GM04503 (cell line): ENCODE data around the gene MARK3.

ENCODE experiments used
- DNase-seq: peaks from one replicate; pipeline ENCODE4 v3.0.0-alpha.2; 2012; ENCODE audit warnings: low read depth

Gene MARK3

DNA sequence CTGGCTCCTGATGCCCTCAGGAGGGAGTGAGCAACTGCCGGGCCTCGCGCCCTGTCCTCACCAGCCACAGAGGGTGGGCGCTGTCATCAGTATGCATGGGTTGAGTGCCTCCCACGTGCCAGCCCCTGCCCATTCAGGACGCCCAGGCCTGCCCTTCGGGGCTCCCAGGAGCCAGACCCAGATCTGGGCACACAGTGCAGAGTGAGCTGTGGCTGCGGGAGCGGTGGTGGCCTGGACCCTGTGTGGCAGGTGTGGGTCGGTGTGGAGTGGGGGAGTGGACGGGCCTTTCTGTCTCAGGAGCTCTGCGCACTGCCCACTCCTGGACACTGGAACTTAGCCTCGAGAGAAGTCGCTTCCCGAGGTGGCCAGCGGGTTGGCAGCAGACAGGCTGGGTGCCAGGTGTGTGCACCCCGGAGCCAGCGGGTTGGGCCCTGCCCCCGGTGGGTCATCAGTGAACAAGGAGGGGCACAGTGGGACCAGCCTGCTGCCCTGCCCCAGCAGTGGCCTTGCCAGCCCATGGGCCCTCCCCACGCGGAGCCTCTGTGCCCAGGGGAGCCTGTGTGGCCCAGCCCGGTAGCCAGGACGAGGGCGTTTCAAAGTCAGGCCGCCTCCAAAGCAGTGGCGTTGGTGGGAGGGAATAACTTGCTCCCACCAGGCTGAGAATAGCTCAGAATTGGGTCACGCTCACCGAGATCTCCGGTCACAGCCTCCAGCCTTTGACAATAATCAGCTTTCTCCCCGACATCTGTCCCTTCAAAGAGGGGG is 153.3 kb downstream of the MARK3 start:
- DNase-seq: no peak

DNA sequence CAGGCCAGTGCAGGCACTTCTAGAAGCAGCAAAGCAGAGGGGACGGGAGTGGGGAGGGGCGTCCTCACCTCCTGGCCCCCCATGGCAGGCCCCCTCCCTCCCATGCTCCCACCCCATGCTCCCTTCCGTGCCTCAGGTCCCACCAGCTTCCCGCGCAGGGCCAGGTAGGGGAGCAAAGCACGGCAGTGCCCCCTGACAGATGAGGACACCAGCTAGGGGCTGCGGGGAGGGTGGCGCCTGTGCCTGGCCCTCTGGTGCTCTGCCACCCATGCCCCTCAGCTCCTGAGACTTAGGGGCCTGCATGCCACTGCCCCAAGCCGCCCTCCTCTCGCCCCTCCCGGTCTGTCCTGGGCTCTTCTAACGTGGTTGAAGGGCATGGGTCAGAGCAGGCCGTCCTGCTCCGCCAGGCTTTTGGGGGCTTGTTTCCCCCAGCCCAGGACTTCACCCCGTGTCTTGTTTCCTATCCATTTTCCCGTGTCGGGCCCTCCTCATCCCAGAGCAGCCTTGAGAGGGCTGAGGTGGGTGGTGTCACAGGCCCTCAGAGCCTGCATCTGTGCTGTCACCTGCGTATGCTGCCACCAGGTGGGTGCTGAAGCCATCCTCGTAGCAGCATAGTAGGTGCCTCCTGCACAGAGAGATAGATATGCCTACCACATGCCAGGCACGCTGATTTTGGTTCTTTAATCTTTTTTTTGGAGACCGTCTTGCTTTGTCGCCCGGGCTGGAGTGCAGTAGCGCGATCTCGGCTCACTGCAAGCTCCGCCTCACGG is 154.0 kb downstream of the MARK3 start:
- DNase-seq: no peak

DNA sequence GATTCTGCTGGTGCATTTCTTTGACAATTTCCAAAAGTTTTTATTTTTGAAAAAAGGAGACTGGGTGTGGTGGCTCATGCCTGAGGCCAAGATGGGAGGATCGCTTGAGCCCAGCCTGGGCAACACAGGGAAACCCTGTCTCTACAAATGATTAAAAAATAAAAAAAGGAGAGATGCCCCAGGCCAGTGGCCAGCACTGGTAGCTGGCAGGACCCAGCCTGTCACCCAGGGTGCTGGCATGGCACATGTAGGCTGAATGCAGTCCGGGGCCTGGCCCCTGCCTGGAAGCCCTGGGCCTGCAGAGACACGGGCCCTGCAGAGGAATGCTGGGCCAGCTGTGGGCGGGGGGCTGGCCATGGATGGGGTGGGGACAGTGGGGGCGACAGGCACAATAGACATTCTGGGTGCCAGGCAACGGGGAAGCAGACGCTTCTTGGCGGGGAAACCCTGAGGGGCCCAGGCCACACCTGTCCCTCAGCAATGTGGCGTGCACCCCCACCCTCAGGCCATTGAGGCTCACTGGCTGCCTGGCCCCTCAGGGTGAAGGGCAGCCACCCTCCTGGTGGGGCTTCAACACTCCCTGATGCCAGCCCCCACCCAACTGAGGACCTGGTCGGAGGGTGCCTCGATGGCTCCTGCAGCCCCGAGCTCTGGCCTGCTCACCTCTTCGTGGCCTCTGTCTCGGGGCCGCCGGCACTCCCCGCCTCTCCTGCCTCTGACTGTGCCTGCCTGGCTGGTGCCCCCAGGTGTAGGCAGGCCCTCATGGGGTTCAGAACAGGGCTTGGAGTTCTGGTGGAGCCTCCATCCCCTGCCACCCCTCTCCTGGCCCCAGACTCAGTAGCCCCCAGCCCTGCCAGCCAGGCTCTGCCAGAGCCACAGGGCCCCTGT is 155.8 kb downstream of the MARK3 start:
- DNase-seq: no peak

DNA sequence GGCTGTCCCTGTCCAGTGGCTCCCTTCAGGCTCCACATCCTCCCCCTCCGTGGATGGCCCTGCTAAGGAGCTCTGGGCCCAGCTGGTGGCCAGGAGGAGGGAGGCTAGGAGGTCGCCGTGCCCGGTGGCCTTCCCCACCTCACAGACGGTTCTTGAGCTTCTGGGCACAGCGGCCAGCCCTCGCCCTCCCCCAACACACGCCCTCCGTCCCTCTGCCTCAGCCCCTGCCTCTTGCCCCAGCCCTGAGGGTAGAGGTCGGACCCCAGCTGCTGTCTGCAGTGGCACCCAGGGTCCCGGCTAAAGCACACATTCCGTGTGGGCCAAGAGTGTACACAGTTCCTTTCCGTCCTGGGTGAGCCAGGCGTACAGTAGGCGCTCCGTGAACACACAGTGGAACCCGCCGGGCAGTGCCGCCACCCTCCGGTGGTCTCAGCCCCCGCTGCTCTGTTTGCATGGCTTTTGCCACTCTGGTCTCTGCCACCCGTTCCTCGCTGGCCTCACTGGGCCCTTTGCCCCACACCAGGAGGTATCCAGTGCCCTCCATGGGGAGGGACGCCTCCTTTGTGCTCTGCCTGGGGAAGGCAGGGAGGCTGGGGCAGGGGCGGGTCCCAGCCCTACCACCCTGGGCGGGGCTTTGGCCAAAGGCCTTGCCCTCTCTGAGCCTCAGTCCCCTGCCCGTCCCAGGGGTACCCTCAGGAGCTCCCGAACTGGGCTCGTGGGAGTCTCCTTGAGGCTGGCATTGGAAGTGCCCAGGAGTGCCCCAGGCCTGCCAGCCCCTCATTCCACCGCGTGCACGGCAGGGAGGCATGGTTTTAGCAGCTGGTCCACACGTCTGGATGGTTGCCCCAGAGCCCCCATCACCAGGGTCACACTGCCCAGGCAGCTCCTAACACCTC is 156.7 kb downstream of the MARK3 start:
- DNase-seq: no peak

DNA sequence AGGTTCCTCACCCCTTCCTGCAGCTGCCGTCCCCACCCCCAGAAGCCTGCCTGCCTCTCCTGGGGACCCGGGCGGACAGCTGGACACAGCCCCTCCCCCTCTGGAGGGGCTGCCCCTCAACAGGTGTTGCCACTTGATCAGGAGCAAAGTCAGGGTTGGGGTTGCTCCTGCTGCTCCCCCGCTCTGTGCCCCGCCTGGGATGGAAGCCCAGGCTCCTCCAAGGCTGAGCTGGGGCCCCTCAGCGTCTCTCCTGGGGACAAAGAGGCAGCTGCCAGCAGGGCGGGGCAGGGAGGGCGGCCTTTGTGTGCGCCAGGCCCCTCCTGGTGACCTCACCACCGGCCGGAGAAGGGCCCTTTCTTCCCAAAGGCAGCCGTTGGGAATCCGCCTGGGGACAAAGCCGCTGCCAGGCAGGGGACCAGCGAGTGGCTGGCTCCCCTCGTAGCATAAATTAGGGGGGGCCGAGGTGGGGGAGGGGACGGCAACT is 157.4 kb downstream of the MARK3 start:
- no peak for DNase-seq

DNA sequence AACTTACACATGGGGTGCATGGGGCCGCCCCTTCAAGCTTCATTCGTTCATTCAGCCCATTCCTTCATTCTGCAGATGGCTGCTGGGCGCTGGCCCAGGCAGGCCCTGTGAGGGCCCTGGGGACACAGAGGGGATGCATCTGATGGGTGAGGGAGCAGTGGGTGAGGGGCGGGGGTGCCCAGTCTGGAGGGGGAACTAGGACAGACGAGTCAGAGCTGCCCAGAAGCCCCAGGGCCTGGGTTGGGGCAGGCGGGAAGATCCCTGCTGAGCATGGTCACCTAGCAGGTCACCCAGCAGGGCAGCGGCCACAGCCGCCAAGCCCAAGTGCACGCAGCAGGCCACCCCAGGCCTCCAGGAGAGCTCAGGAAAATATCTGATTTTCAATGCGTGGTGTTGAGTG is 157.9 kb downstream of the MARK3 start:
- DNase-seq: no peak

DNA sequence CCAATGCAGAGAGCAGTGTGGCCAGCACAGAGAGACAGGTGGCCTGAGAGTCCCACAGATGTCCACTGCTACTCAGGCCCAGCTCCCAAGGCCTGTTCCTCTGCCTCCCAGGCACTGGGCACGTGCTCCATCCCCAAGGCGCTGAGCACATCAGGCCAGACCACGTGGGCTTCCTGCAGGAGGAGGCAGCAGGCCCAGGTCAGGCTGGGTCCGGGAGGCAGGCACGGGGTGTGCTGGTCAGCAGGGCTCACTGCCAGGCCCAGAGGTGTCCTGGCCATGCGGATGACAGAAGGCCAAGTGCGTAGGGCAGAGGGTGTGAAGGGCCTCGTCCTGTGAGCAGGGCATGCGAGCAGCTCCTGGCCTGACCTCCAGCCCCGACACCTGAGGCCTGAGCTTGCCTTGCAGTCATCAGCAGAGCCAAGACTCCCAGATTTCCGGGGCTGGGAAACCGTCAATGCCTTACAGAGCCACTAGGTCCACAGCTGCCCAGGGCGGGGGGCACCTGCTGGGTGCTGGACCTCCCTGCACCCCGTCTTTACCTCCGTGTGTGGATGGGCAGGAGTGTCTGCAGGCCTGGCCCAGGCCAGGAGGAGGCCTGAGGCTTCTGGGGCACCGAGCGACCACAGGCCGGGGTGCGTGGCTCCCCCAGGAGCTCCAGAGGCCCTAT is 158.6 kb downstream of the MARK3 start:
- no peak for DNase-seq

DNA sequence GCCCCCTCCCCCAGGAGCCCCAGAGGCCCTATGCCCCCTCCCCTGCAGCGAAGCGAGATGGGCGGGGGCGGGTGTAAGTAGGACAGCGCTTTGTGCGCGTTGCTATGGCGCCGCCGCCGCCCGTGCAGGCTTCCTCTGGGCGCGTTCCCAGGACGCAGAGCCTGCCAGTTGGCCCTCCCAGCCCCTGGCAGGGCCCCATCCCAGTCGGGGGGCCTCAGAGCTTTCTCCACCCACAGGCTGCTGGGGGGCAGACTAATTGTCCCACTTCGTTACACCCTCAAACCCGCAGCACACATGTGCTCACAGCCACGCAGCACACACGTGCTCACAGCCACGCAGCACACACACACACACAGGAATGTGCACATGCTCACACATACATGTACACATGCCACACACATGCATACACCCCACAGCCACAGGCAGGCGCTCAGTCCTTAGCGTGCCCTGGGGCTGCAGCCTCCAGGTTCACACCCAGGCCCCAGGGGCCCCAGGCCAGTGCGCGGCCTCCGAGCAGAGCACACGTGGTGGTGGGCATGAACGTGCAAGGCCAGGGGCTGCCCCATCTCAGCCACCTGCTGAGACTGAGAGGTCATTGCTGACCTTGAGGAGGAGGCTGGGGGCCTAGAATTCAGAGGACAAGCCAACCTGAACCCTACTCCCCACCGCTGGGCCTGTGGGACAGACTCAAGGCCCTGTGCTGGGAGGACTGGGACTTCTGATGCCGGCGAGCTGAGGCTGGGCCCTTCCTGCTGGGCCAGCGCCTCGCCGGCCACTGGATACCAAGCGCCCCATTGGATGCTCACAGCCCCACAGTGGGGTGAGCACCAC is 159.4 kb downstream of the MARK3 start:
- DNase-seq: no peak

DNA sequence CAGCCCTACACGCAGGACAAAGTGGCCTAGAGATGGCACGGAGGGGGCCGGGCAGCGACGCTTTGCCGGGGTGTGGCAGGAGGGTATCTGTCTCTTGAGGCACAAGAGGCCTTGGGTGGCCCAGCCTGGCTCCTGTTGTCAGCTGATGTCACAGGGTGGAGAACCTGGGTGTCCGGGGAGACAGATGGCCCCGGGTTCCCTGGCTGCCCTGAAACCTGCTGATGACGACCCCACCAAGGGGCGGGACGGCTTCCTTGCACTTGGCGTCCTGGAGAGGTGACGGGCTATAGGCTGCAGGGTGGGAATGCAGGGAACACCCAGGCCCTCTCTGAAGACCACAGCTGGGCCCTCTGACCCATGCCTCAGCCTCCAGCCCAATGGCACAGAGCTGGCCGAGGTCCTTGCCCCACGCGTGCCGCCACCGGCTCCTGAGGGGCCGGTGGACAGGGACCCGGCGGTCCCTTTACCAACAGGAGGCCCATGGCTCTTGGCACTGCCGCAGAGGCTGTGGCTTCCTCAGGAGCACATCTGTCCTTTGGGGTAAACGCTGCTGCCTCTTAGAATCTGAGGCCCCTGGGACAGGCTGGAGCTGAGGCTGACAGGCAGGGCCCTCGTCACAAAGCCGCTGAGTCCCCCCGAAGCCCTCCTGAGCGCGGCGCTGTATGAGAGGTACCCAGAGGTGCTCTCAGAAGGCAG is 160.2 kb downstream of the MARK3 start:
- DNase-seq: no peak

DNA sequence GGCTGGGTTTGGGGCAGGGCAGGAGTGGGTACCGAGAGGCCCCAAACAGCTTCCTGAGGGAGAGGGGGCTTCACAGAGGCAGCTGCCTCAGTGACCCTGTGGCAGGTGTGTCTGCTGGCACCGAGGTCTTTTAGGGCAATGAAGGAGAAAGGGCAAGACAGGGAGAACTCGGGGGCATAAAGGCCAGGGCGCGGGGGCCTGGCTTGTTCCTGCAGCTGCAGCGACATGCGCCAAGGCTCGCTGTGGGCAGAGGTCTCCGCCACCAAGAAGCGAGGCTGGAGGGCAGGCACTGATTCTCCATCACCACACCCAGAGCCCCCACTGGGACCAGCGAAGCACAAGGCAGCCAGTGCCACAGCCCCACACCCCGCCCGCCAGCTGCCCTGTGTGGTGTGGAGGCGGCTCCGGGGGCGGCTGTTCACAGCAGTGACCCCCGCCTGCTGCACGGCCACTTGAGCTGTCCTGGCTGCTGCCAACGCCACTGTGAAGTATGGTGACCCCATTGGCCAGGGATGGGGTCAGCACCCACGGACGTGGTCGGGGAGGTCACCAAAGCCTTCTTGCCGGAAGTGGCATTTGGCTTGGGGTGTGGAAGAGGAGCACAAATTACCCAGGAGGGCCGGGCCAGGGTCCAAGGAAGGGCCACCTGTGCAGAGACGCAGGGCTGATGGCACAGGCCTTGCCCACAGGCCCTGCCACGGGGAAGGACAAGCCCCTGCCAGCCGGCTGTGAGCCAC is 160.9 kb downstream of the MARK3 start:
- DNase-seq: no peak

DNA sequence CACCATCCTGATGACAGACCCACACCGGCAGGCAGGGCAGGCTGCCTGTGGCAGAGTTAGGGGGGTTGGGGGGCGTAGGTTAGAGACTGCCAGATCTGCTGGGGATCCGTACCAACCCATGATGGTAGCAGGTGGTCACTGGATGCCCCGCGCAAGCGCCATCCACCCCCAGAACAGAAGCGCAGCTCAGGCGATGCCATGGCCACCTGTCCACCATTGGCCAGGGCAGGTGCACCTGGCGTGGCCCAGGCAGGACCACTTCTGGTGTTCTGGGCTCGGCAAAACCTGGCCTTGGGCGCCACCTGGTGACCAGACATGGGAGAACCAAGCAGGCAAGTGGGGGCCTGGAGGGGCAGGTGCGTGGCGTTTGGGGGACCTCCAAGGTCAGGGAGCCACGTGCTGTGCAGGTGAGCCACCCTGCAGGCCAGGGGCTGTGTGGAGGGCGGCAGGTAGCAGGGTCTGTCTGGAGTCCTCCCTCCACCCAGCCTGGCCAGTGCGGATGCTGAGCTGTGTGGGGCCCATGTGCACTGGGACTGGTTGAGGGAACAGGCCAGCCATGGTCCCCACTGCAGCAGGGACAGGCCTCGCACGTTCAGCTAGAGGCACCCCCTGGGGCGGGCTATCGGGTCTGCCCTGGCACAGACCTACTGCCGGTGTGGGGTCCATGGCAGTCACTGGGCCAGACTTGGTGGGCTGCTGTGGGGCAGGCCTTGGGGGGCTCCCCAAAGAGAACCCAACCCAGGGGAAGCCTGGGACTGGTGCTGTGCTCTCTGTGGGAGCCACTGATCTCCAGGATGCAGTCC is 161.6 kb downstream of the MARK3 start:
- no peak for DNase-seq

DNA sequence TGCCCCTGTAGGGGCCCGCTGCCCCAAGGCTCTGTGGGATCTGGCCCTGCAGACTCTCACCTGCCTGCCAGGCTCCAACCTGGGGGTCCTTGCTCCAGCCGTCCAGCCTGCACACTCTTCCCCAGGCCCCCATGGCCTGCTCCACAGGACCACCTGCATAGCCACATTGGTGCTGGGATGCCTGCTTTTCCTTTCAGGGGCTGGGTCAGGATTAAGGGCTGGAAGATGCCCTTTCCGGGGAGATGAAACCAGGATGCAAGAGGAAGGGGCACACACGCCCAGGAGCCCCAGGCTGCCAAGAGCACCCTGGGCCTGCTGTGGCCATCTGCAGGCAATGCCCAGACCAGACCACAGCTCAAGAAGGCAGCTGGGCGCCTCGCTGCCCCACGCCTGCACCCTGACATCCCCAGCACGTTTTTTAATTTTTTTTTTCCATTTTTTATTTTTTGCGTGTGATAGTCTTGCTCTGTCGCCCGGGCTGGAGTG is 162.3 kb downstream of the MARK3 start:
- no peak for DNase-seq

DNA sequence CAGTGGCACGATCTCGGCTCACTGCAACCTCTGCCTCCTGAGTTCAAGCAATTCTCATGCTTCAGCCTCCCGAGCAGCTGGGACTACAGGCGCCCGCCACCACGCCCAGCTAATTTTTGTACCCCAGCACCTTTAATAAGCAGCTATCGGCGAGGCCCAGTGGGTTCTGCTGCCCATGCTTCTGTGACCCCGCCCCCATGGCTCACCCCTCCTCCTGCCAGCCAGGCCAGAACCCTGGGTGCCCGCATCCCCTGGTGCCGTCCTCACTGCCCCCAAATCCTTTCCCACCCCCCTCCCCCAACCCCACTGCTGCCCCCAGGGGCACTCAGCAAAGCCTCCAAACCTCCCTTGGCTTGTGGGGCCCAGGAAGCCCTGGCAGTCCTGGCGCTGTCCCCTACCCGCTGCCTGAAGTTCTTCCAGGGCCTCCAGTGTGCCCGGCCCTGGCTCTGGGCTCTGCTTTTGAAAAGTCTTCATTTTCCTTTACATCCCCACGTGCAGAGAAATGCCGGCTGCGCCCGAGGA is 162.8 kb downstream of the MARK3 start:
- DNase-seq: no peak

DNA sequence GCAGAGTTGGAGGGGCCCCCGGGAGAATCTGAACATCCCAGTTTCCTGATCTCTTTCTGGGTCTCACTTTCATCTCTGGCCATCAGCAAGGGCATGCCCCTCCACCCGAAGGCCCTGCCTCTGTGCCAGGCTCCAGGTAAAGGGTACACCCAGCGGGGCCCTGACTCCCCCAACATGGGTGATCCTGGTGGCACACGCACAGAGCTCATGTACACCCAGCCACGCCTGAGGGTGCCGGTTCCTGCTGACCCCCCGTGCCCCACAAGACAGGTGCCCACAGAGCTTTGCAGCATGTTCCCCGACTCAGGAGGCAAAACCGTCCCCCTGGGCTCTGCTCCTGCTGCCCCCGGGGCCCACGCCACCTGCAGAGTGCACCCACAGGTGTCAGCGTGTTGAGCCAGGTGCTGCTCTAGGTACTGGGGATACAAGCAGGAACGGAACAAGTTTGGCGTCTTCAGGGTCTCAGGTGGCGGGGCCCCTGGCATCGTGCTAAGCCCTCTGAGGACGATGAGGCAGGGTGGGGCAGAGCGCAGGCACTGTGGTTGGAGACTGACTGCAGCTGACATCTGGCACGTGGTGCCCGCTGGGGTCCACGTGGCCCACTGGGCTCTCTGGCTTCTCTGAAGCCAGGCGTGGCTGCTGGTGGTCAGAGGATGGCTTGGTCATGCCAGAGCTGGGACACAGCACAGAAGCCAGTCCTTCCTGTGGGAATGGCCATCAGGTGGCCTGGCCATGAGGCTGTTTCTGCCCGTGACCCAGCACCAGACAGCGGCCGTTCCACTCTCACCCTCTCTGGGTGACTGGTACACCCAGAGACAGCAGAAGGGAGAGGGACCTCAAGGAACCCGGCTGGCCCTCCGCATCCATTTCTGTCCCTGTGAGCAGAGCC is 163.5 kb downstream of the MARK3 start:
- DNase-seq: no peak

DNA sequence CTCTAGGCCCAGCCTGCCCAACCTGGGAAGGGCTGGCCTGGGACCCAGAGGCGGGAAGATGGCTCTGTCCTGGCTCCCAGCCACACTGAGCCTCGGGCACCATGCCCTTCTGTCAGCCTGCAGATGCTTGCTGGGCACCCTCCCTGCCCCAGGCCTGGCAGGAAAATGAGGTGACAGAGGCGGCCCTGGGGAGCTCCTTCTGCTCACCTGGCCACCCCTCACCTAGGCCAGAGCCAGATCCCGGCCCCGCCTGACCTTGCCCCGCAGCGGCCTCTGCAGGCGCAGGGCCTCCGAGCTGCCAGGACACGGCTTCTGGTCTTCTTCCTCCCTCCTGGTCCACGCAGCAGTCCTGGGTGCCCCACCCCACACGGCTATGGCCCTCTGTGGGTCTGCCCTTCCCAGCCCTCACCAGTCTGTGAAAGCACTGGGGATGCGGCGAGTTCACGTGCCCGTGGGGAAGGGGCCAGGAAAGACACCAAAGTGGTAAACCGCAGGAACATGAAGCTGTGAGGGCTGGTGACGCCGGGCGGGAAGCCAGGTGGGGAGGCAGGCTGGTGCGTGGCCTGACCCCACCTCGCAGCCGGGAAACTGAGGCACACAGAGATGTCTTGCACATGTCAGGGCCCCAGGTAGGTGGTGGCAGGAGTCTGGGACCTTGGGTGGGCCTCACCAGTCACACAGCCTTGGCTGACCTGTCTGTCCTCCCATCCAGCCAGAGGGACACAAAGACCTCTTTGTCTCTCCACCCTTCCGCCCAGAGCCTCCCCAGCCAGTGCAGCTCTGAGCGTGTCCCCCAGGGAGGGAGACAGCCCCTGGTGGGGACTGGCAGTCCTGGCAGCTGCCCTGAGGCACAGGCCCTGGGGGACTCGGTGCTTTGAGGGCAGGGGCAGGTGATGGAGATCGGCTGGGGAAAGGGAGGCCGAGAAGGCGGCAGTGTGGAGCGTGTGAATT is 164.4 kb downstream of the MARK3 start:
- DNase-seq: no peak
